H9 (cell line): ENCODE measurements around the gene ACAP2. TPM values are rescaled to one million over a fixed set of nuclear protein-coding genes. Genes with fewer than 3 reads are reported as not detected.

Experiments used
- DNase-seq: peaks from one replicate; pipeline ENCODE4 v3.0.0-alpha.2; 2017
- H2AFZ ChIP-seq: one replicate; pipeline ENCODE4 v1.6.1; 2013; ENCODE audit warnings: mild to moderate bottlenecking, low read length, control low read depth, moderate library complexity
- H2AK5ac ChIP-seq: 2 replicates; pipeline ENCODE4 v1.6.1; 2013; ENCODE audit warnings: low read length, control low read depth, mixed read lengths; ENCODE audit not compliant: insufficient read length
- H2BK120ac ChIP-seq: one replicate; pipeline ENCODE4 v1.6.1; 2013; ENCODE audit warnings: low read depth, mild to moderate bottlenecking, low read length, control low read depth, inconsistent platforms; ENCODE audit not compliant: poor library complexity, severe bottlenecking
- H2BK12ac ChIP-seq: 2 replicates; pipeline ENCODE4 v1.6.1; 2013; ENCODE audit warnings: low read length, control low read depth, mixed read lengths, low read depth; ENCODE audit not compliant: insufficient read length
- H2BK15ac ChIP-seq: 2 replicates; pipeline ENCODE4 v1.6.1; 2013; ENCODE audit warnings: low read depth, low read length, control low read depth
- H2BK20ac ChIP-seq: one replicate; pipeline ENCODE4 v1.6.1; 2013; ENCODE audit warnings: low read depth, mild to moderate bottlenecking, low read length, control low read depth, inconsistent platforms; ENCODE audit not compliant: poor library complexity, severe bottlenecking
- H2BK5ac ChIP-seq: 2 replicates; pipeline ENCODE4 v1.6.1; 2013; ENCODE audit warnings: low read length, control low read depth, mixed read lengths; ENCODE audit not compliant: insufficient read length
- H3K14ac ChIP-seq: 2 replicates; pipeline ENCODE4 v1.6.1; 2013; ENCODE audit warnings: low read length, control low read depth; ENCODE audit not compliant: insufficient read depth
- H3K18ac ChIP-seq: 2 replicates; pipeline ENCODE4 v1.6.1; 2013; ENCODE audit warnings: low read depth, mild to moderate bottlenecking, mixed read lengths, low read length, control low read depth; ENCODE audit not compliant: insufficient read length
- H3K23ac ChIP-seq: 2 replicates; pipeline ENCODE4 v1.6.1; 2013; ENCODE audit warnings: low read length, control low read depth, mixed read lengths, low read depth; ENCODE audit not compliant: insufficient read length
- H3K23me2 ChIP-seq: 2 replicates; pipeline ENCODE4 v1.6.1; 2013; ENCODE audit warnings: low read depth, mild to moderate bottlenecking, mixed read lengths, low read length, control low read depth; ENCODE audit not compliant: insufficient read length, poor library complexity, severe bottlenecking
- H3K27ac ChIP-seq: 2 replicates; pipeline ENCODE4 v1.5.1; 2013; ENCODE audit warnings: low read length, control low read depth, mixed read lengths, low read depth; ENCODE audit not compliant: insufficient read length
- H3K27me3 ChIP-seq: 2 replicates; pipeline ENCODE4 v1.6.1; 2013; ENCODE audit warnings: low read length, control low read depth, inconsistent platforms; ENCODE audit not compliant: insufficient read depth
- H3K4ac ChIP-seq: 2 replicates; pipeline ENCODE4 v1.6.1; 2013; ENCODE audit warnings: low read depth, mild to moderate bottlenecking, control low read depth, inconsistent platforms, low read length, moderate library complexity
- H3K4me1 ChIP-seq: 2 replicates; pipeline ENCODE4 v1.6.1; 2013; ENCODE audit warnings: low read length, control low read depth, inconsistent platforms; ENCODE audit not compliant: insufficient read depth
- H3K4me2 ChIP-seq: 2 replicates; pipeline ENCODE4 v1.6.1; 2013; ENCODE audit warnings: low read length, control low read depth, mixed read lengths; ENCODE audit not compliant: insufficient read length, insufficient read depth
- H3K56ac ChIP-seq: 2 replicates; pipeline ENCODE4 v1.6.1; 2013; ENCODE audit warnings: low read depth, mild to moderate bottlenecking, mixed read lengths, low read length, control low read depth; ENCODE audit not compliant: insufficient read length
- H3K79me1 ChIP-seq: 2 replicates; pipeline ENCODE4 v1.6.1; 2013; ENCODE audit warnings: low read depth, mild to moderate bottlenecking, moderate library complexity, low read length, control low read depth, inconsistent platforms; ENCODE audit not compliant: insufficient read depth, poor library complexity, severe bottlenecking
- H3K79me2 ChIP-seq: 2 replicates; pipeline ENCODE4 v1.6.1; 2013; ENCODE audit warnings: low read length, control low read depth, inconsistent platforms; ENCODE audit not compliant: insufficient read depth
- H3K9ac ChIP-seq: 2 replicates; pipeline ENCODE4 v1.6.1; 2013; ENCODE audit warnings: low read length, control low read depth, mixed read lengths; ENCODE audit not compliant: insufficient read length; ENCODE audit errors: extremely low read depth
- H3K9me3 ChIP-seq: one replicate; pipeline ENCODE4 v1.6.1; 2013; ENCODE audit warnings: low read depth, low read length, inconsistent platforms; ENCODE audit not compliant: control insufficient read depth
- H3T11ph ChIP-seq: one replicate; pipeline ENCODE4 v1.6.1; 2013; ENCODE audit warnings: mild to moderate bottlenecking, low read length, control low read depth, inconsistent platforms
- H4K20me1 ChIP-seq: one replicate; pipeline ENCODE4 v1.6.1; 2013; ENCODE audit not compliant: control insufficient read depth, insufficient read length, insufficient read depth
- H4K5ac ChIP-seq: 2 replicates; pipeline ENCODE4 v1.6.1; 2013; ENCODE audit warnings: low read depth, mild to moderate bottlenecking, mixed read lengths, low read length, control low read depth; ENCODE audit not compliant: insufficient read length
- H4K8ac ChIP-seq: replicated peaks from 2 replicates; pipeline ENCODE4 v1.6.1; 2013; ENCODE audit warnings: low read length, control low read depth, mixed read lengths, low read depth; ENCODE audit not compliant: insufficient read length
- H4K91ac ChIP-seq: 2 replicates; pipeline ENCODE4 v1.6.1; 2013; ENCODE audit warnings: low read depth, mild to moderate bottlenecking, moderate library complexity, mixed read lengths, low read length, control low read depth; ENCODE audit not compliant: insufficient read length
- H3K27ac Mint-ChIP-seq, 3 experiments: 2 replicates in 2 of 3; 3 replicates in 1 of 3; pipeline ENCODE4 v1.8.0; 2020 to 2021; ENCODE audit warnings: mixed read lengths in 3 of 3, mild to moderate bottlenecking in 1 of 3, moderate library complexity in 1 of 3
- H3K27me3 Mint-ChIP-seq: 2 replicates; pipeline ENCODE4 v1.8.0; 2021; ENCODE audit warnings: low read depth, mild to moderate bottlenecking, moderate library complexity, mixed read lengths
- H3K36me3 Mint-ChIP-seq, 3 experiments: 2 replicates in 2 of 3; 3 replicates in 1 of 3; pipeline ENCODE4 v1.8.0; 2020 to 2021; ENCODE audit warnings: low read depth in 3 of 3, mixed read lengths in 3 of 3; ENCODE audit not compliant: insufficient read depth in 1 of 3
- H3K4me1 Mint-ChIP-seq, 2 experiments: 2 replicates each; pipeline ENCODE4 v1.8.0; 2020; ENCODE audit warnings: mixed read lengths in 2 of 2
- H3K4me3 Mint-ChIP-seq, 2 experiments: 2 replicates in 1 of 2; 3 replicates in 1 of 2; pipeline ENCODE4 v1.8.0; 2020 to 2021; ENCODE audit warnings: mild to moderate bottlenecking in 2 of 2, mixed read lengths in 2 of 2, moderate library complexity in 1 of 2
- H3K9me3 Mint-ChIP-seq, 2 experiments: 2 replicates in 1 of 2; 3 replicates in 1 of 2; pipeline ENCODE4 v1.8.0; 2020; ENCODE audit warnings: mild to moderate bottlenecking in 2 of 2, mixed read lengths in 2 of 2, moderate library complexity in 1 of 2
- CTCF ChIP-seq: fragments of 200-600 bp; sonication (generic); conservative IDR thresholded peaks from 3 replicates; pipeline ENCODE4 v1.8.0; 2021; ENCODE audit warnings: antibody characterized with exemption, mild to moderate bottlenecking
- WGBS: extraction: QIAGEN DNeasy Blood & Tissue Kit; methylation state at CpG from one replicate; pipeline ENCODE4 v1.1.7; 2013; ENCODE audit warnings: missing lambda C conversion rate, low lambda C conversion rate, mixed read lengths; ENCODE audit not compliant: insufficient read length; ENCODE audit errors: extremely low coverage; 5-methylcytosine and 5-hydroxymethylcytosine counted together
- total RNA-seq: library from RNA; stranded (reverse); gene quantifications from 2 replicates; pipeline ENCODE4 v1.2.1, GENCODE V29; 2021

The ACAP2 gene
- total RNA-seq, 1 experiment from 2014 or later, result 30.8 TPM

- Histone ChIP-seq H3K27ac (no peak overlapping the region), H2AK5ac (no peak overlapping the region), H3K79me1 (no peaks in the 10 kb centered on the region), H3K18ac (no peak overlapping the region), H3K23me2 (no peaks in the 10 kb centered on the region), H4K91ac (no peak overlapping the region), H4K5ac (no peak overlapping the region), H2BK20ac (no peak overlapping the region), H3T11ph (no peak overlapping the region), H3K4me1 (no peaks in the 10 kb centered on the region), H4K8ac (no peak overlapping the region), H3K79me2 (no peaks in the 10 kb centered on the region), H3K27me3 (no peaks in the 10 kb centered on the region), H3K4me2 (no peak overlapping the region), H3K4ac (no peak overlapping the region), H2BK120ac (no peak overlapping the region), H2BK15ac (no peak overlapping the region), H3K9ac (no peak overlapping the region), H3K23ac (no peak overlapping the region), H2AFZ (no peak overlapping the region), H2BK12ac (no peak overlapping the region), H3K9me3 (peaks cover 10% of the 10 kb centered on the region), H3K56ac (no peak overlapping the region), H3K14ac (no peak overlapping the region), H4K20me1 (no peaks in the 10 kb centered on the region), H2BK5ac (no peak overlapping the region)
- no peak overlapping the region for H3K4me3 Mint-ChIP-seq
- peaks cover 23 to 28% of the 10 kb centered on the region in 2 experiments for H3K9me3 Mint-ChIP-seq
- H3K4me1 Mint-ChIP-seq, result no peaks in the 10 kb centered on the region
- TF ChIP-seq CTCF, result no peak
- no peak for DNase-seq
- no peaks in the 10 kb centered on the region for H3K27me3 Mint-ChIP-seq
- H3K27ac Mint-ChIP-seq, result no peak overlapping the region
- peaks cover 36 to 46% (median 37%) of the 10 kb centered on the region in 3 experiments for H3K36me3 Mint-ChIP-seq
- no CpG with 5 or more reads among the region's 5 CpGs for WGBS
Measured at GRCh38 chr3:195319060-195319459, 123.8 kb downstream of the ACAP2 start.
